Lung (tissue), 12 donors: ENCODE measurements around the gene DAD1. TPM values are rescaled to one million over a fixed set of nuclear protein-coding genes. Genes with fewer than 3 reads are reported as not detected.

Source experiments
- ATAC-seq: fragments of 200-7000 bp; cut with Tn5 transposase; one replicate; pipeline ENCODE4 v1.9.1; 2020; ENCODE audit warnings: moderate number of reproducible peaks; ENCODE audit not compliant: insufficient read depth, low FRiP score
- DNase-seq, 3 donors: peaks; one replicate each; pipeline ENCODE4 v3.0.0-alpha.2; 2013 to 2017
- H3K27ac ChIP-seq, 2 donors: one replicate each; pipeline ENCODE4 v1.5.1; 2013; ENCODE audit warnings: mild to moderate bottlenecking in 2 of 2, moderate library complexity in 2 of 2, control low read depth in 1 of 2, inconsistent platforms in 1 of 2, low read depth in 1 of 2, low read length in 1 of 2
- H3K27me3 ChIP-seq, 3 donors: one replicate each; pipeline ENCODE4 v1.5.1; 2013; ENCODE audit warnings: low read length in 2 of 3; ENCODE audit not compliant: control insufficient read depth in 3 of 3, insufficient read depth in 3 of 3
- H3K36me3 ChIP-seq, 4 donors: one replicate each; pipeline ENCODE4 v1.5.1; 2013; ENCODE audit warnings: low read length in 4 of 4, mild to moderate bottlenecking in 1 of 4, moderate library complexity in 1 of 4; ENCODE audit not compliant: control insufficient read depth in 4 of 4, insufficient read depth in 4 of 4
- H3K4me1 ChIP-seq, 5 donors: one replicate each; pipeline ENCODE4 v1.5.1; 2013; ENCODE audit warnings: low read length in 5 of 5, mild to moderate bottlenecking in 2 of 5, moderate library complexity in 1 of 5; ENCODE audit not compliant: control insufficient read depth in 5 of 5, insufficient read depth in 5 of 5
- H3K4me3 ChIP-seq: one replicate; pipeline ENCODE4 v1.5.1; 2013; ENCODE audit warnings: mild to moderate bottlenecking, control low read depth, moderate library complexity
- H3K9ac ChIP-seq, 2 donors: one replicate each; pipeline ENCODE4 v1.5.1; 2013; ENCODE audit warnings: low read length in 2 of 2, control low read depth in 1 of 2; ENCODE audit not compliant: insufficient read depth in 1 of 2
- H3K9me3 ChIP-seq, 4 donors: one replicate each; pipeline ENCODE4 v1.5.1; 2013; ENCODE audit warnings: low read length in 3 of 4, mild to moderate bottlenecking in 1 of 4, moderate library complexity in 1 of 4; ENCODE audit not compliant: control insufficient read depth in 4 of 4, insufficient read depth in 3 of 4
- CTCF ChIP-seq: IDR thresholded peaks from 2 replicates; pipeline ENCODE4 v1.5.1; 2012; ENCODE audit warnings: mild to moderate bottlenecking; ENCODE audit errors: control extremely low read depth, extremely low read depth
- WGBS, 2 donors: extraction: QIAGEN DNeasy Blood & Tissue Kit; methylation state at CpG; one replicate each; pipeline ENCODE4 v1.1.7; 2013; 5-methylcytosine and 5-hydroxymethylcytosine counted together
- polyA plus RNA-seq, 2 donors: library from polyadenylated mRNA; stranded (reverse); fragments of 200-250 nt; gene quantifications; one replicate each; pipeline ENCODE4 v1.2.1, GENCODE V29; 2013
- total RNA-seq, 2 donors: library from RNA; depleted of rRNA in 1 of 2; stranded (reverse); fragments of >200 nt in 1 of 2; gene quantifications; one replicate each; pipeline ENCODE4 v1.2.1, GENCODE V29; 2014 to 2021
- donor health status: control.
- donor health status: control.
- donor health status: Bipolar disorder and iron deficiency.
- donor health status: healthy.
- donor health status: DM: yes; HTN: yes; CAD: no.

DAD1 gene
- total and polyA plus RNA-seq, 4 donors: 164 to 377 (median 217) TPM

- ATAC-seq: no peak
- TF ChIP-seq CTCF: no peak
- WGBS, 2 donors: 75 to 82% methylated on average over 7 of the region's 7 CpGs
Measured at GRCh38 chr14:22627506-22628263, 38.7 kb upstream of the DAD1 start.

DNA sequence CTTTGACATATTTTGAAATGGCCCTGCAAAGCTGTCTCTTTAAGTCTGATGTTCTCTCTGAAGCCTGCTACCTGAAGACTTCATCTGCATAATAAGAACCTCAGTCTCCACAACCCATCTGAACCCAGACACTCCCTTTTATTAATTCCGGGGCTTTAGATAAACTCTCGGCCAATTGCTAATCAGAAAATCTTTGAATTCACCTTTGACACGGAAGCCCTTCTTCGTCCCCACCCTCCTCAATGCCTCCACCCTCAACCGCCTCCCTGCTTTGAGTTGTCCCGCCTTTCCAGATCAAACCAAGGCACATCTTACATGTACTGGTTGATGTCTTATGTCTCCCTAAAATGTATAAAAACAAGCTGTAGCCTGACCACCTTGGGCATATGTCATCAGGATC is 37.6 kb upstream of the DAD1 start:
- no peak for TF ChIP-seq CTCF
- Histone ChIP-seq H3K27ac (no peak overlapping the region), H3K27me3 (no peaks in the 10 kb centered on the region), H3K9me3 (peaks cover 0 to 2% (median 0%) of the 10 kb centered on the region in 4 donors), H3K4me1 (peaks cover 0 to 1% (median 0%) of the 10 kb centered on the region in 5 donors), H3K9ac (no peak overlapping the region), H3K4me3 (no peak overlapping the region), H3K36me3 (no peaks in the 10 kb centered on the region)
- no peak for ATAC-seq
- no peak for DNase-seq
- WGBS, 2 donors: 93% methylated on average over 6 of the region's 6 CpGs

More at GRCh38 chr14:22627506-22628263, 38.7 kb upstream of the DAD1 start:
- no peak overlapping the region for H3K4me3 ChIP-seq
- peaks cover 0 to 1% (median 0%) of the 10 kb centered on the region in 5 donors for H3K4me1 ChIP-seq
- no peaks in the 10 kb centered on the region for H3K27me3 ChIP-seq
- no peak for DNase-seq
- peaks cover 0 to 2% (median 0%) of the 10 kb centered on the region in 4 donors for H3K9me3 ChIP-seq
- no peak overlapping the region for H3K9ac ChIP-seq
- H3K27ac ChIP-seq: no peak overlapping the region
- no peaks in the 10 kb centered on the region for H3K36me3 ChIP-seq

GRCh38 chr14:22623047-22623446 is 34.0 kb upstream of the DAD1 start:
- no peak for ATAC-seq
- peak in 1 of 3 donors; percentile 44 for DNase-seq
- Histone ChIP-seq H3K27ac (no peak overlapping the region), H3K27me3 (no peaks in the 10 kb centered on the region), H3K36me3 (no peaks in the 10 kb centered on the region), H3K4me1 (peaks cover 0 to 1% (median 0%) of the 10 kb centered on the region in 5 donors), H3K9me3 (no peaks in the 10 kb centered on the region), H3K9ac (no peak overlapping the region), H3K4me3 (no peak overlapping the region)
- 6 to 44% methylated on average over 2 of the region's 2 CpGs for WGBS, 2 donors
- no peak for TF ChIP-seq CTCF
